Activated CD4-positive, alpha-beta memory T cell treated with anti-CD3 and anti-CD28 coated beads, Interleukin-2, amount 10 ng/mL, durations not matched to agents 7 days and 5 days (primary cell): ENCODE data around the gene GMPPB. TPM values are rescaled to one million over a fixed set of nuclear protein-coding genes. Genes with fewer than 3 reads are reported as not detected.

Experiments
- CTCF ChIA-PET: fragments of 350-600 bp; sonication (Branson Sonifier 250); formaldehyde crosslinking; loops from one replicate; lab custom pipeline; 2021; ENCODE audit warnings: antibody characterized with exemption, inconsistent platforms; lab: Charles Lee
- POLR2A ChIA-PET: fragments of 350-600 bp; sonication (Branson Sonifier 250); formaldehyde crosslinking; loops from one replicate; lab custom pipeline; 2021; ENCODE audit warnings: antibody characterized with exemption; lab: Charles Lee
- DNase-seq: peaks from one replicate; pipeline ENCODE4 v3.0.0-alpha.2; 2020
- H3K27ac Mint-ChIP-seq: one replicate; pipeline ENCODE4 v1.8.0; 2021; ENCODE audit warnings: mild to moderate bottlenecking, mixed read lengths
- H3K27me3 Mint-ChIP-seq: one replicate; pipeline ENCODE4 v1.8.0; 2021; ENCODE audit warnings: mixed read lengths
- H3K36me3 Mint-ChIP-seq: one replicate; pipeline ENCODE4 v1.8.0; 2021; ENCODE audit warnings: low read depth, mixed read lengths
- H3K4me1 Mint-ChIP-seq: one replicate; pipeline ENCODE4 v1.8.0; 2021; ENCODE audit warnings: mixed read lengths
- H3K4me3 Mint-ChIP-seq: one replicate; pipeline ENCODE4 v1.8.0; 2021; ENCODE audit warnings: mild to moderate bottlenecking, mixed read lengths
- H3K9me3 Mint-ChIP-seq: one replicate; pipeline ENCODE4 v1.8.0; 2021; ENCODE audit warnings: mixed read lengths
- total RNA-seq, 2 experiments: library from RNA; stranded (reverse); gene quantifications; one replicate each; pipeline ENCODE4 v1.2.3, GENCODE V29; 2021

Gene GMPPB
- total RNA-seq, 2 experiments from 2014 or later = 48.2 to 49.0 TPM

- H3K9me3 Mint-ChIP-seq = no peaks in the 10 kb centered on the region
- no peaks in the 10 kb centered on the region for H3K27me3 Mint-ChIP-seq
- ChIA-PET CTCF (no interaction called here), POLR2A (interaction anchor here (1.3 to 2.2 kb wide), 2 partner anchors 9 to 17 kb away, joined by 5 to 6 read pairs; no protein-coding TSS in a partner anchor)
- DNase-seq = no peak
- no peak overlapping the region for H3K4me3 Mint-ChIP-seq
- peaks cover 31% of the 10 kb centered on the region for H3K36me3 Mint-ChIP-seq
- peaks cover 43% of the 10 kb centered on the region for H3K4me1 Mint-ChIP-seq
- no peak overlapping the region for H3K27ac Mint-ChIP-seq
Observed at GRCh38 chr3:49717211-49717958, 6.4 kb downstream of the GMPPB start.

- no peaks in the 10 kb centered on the region for H3K9me3 Mint-ChIP-seq
- H3K27ac Mint-ChIP-seq = no peak overlapping the region
- ChIA-PET CTCF (no interaction called here), POLR2A (interaction anchor here (1.3 kb wide), 1 partner anchor 9 kb away, joined by 5 read pairs; no protein-coding TSS in a partner anchor)
- DNase-seq = no peak
- H3K4me1 Mint-ChIP-seq = peaks cover 43% of the 10 kb centered on the region
- no peak overlapping the region for H3K4me3 Mint-ChIP-seq
- H3K36me3 Mint-ChIP-seq = peaks cover 29% of the 10 kb centered on the region
- H3K27me3 Mint-ChIP-seq = no peaks in the 10 kb centered on the region
Observed at GRCh38 chr3:49716691-49717210, 7.0 kb downstream of the GMPPB start.

DNA sequence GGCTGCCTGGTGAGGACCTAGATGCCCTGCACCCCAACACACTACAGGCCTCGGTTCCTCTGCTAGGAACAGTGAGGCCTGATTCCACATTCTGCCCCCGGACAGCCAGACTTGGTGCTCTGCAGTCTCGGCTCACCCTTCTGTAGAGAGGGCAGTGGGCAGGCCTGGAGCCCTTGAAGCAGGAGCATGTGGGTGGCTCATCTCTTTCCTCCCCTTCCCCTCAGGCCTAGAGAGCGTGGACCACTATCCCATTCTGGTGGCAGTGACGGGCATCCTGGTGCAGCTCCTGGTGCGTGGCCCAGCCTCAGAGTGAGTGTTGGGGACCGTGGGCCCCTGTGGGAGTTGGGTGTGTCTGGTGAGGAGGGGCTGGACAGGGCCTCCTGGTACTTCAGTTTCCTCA lies 7.6 kb downstream of the GMPPB start:
- Mint-ChIP-seq H3K4me3 (no peak overlapping the region), H3K36me3 (peaks cover 25% of the 10 kb centered on the region), H3K4me1 (peaks cover 46% of the 10 kb centered on the region), H3K27ac (no peak overlapping the region), H3K27me3 (no peaks in the 10 kb centered on the region), H3K9me3 (no peaks in the 10 kb centered on the region)
- ChIA-PET CTCF (no interaction called here), POLR2A (no interaction called here)
- DNase-seq = no peak

DNA sequence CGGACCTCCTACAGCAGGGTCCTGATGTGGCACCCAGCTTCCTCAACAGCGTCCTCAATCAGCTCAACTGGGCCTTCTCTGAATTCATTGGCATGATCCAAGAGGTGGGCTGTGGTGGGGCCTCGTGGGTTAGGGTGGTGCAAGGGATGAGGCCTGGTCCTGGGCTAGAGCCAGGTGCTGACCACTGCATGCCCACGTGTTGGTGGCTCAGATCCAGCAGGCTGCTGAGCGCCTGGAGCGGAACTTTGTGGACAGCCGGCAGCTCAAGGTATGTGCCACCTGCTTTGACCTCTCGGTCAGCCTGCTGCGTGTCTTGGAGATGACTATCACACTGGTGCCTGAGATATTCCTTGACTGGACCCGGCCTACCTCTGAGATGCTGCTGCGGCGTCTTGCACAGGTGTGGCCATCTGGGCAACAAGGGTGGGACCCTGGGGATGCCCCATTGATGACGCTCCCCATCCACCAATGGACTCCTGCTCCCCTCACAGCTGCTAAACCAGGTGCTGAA lies 8.1 kb downstream of the GMPPB start:
- Mint-ChIP-seq H3K4me3 (no peak overlapping the region), H3K27me3 (no peaks in the 10 kb centered on the region), H3K9me3 (no peaks in the 10 kb centered on the region), H3K4me1 (peaks cover 42% of the 10 kb centered on the region), H3K27ac (no peak overlapping the region), H3K36me3 (peaks cover 20% of the 10 kb centered on the region)
- DNase-seq = no peak
- CTCF ChIA-PET = no interaction called here
- POLR2A ChIA-PET = no interaction called here

- peaks cover 37% of the 10 kb centered on the region for H3K4me1 Mint-ChIP-seq
- no peak overlapping the region for H3K4me3 Mint-ChIP-seq
- no peaks in the 10 kb centered on the region for H3K27me3 Mint-ChIP-seq
- peaks cover 13% of the 10 kb centered on the region for H3K36me3 Mint-ChIP-seq
- H3K9me3 Mint-ChIP-seq = no peaks in the 10 kb centered on the region
- H3K27ac Mint-ChIP-seq = no peak overlapping the region
- ChIA-PET POLR2A (no interaction called here), CTCF (no interaction called here)
- DNase-seq = no peak
Observed at GRCh38 chr3:49714728-49715550, 8.8 kb downstream of the GMPPB start.

DNA sequence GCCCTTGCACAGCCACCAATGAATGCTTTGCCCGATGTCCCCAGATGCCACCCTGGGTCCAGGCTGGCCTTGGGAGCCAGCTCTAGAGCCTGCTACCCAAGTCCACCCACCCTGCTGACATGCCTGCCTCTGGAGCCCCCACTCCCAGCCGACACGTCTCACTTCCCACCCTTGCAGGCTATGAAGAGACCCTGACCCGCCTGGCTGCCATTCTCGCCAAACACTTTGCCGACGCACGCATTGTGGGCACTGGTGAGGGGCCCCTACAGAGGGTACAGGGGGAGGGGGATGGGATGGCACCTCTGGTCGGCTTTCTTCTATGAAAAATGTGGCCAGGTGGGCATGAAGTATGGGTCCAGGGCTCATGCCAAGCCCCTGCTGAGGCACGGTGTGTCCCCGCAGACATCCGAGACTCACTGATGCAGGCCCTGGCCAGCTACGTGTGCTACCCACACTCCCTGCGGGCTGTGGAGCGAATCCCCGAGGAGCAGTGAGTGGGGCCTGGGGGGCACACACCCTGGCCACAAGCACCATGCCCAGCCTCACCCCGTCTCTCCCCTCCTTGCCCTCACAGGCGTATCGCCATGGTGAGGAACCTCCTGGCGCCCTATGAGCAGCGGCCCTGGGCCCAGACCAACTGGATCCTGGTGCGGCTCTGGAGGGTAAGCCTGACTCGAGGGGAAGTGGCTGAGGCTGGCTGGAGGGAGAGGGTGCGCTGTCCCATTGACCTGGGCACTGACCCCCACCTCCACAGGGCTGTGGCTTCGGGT lies 10.2 kb downstream of the GMPPB start:
- POLR2A ChIA-PET = interaction anchor here (0.6 to 1.5 kb wide), 3 partner anchors 10 to 443 kb away, joined by 3 to 7 read pairs (median 4); partner anchors contain the start of genes GMPPB and IP6K1
- DNase-seq = no peak
- H3K4me3 Mint-ChIP-seq = no peak overlapping the region
- no peaks in the 10 kb centered on the region for H3K9me3 Mint-ChIP-seq
- CTCF ChIA-PET = interaction anchor here (1.1 kb wide), 1 partner anchor 174 kb away, joined by 4 read pairs; no protein-coding TSS in a partner anchor
- no peaks in the 10 kb centered on the region for H3K27me3 Mint-ChIP-seq
- no peak overlapping the region for H3K27ac Mint-ChIP-seq
- peaks cover 23% of the 10 kb centered on the region for H3K4me1 Mint-ChIP-seq
- peaks cover 6% of the 10 kb centered on the region for H3K36me3 Mint-ChIP-seq

- no peaks in the 10 kb centered on the region for H3K27me3 Mint-ChIP-seq
- peaks cover 5% of the 10 kb centered on the region for H3K36me3 Mint-ChIP-seq
- no peaks in the 10 kb centered on the region for H3K9me3 Mint-ChIP-seq
- ChIA-PET POLR2A (interaction anchor here (0.6 to 1.7 kb wide), 6 partner anchors 8 to 442 kb away, joined by 3 to 7 read pairs (median 4); partner anchors contain the start of genes GMPPB and IP6K1), CTCF (interaction anchor here (0.5 to 1.1 kb wide), 3 partner anchors 21 to 173 kb away, joined by 3 to 5 read pairs (median 4); no protein-coding TSS in a partner anchor)
- H3K4me1 Mint-ChIP-seq = peaks cover 22% of the 10 kb centered on the region
- no peak for DNase-seq
- H3K27ac Mint-ChIP-seq = no peak overlapping the region
- no peak overlapping the region for H3K4me3 Mint-ChIP-seq
Observed at GRCh38 chr3:49712631-49713317, 11.0 kb downstream of the GMPPB start.

DNA sequence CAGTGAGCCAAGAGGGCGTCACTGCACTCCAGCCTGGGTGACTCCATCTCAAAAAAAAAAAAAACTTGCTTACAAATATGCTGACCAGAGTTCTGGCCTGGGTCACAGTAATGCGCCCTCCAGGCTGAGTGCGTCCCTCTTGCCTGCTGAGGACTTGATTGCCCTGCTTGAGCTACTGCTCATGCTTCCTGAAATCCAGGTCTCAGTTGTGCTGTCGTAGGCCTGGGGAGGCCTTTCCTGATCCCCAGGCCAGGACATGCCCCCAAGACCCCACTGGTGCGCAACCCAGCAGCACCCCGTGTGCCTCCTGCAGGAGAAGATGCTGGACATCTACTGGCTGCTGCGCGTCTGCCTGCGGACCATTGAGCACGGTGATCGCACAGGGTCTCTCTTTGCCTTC lies 11.6 kb downstream of the GMPPB start:
- Mint-ChIP-seq H3K4me1 (peaks cover 18% of the 10 kb centered on the region), H3K9me3 (no peaks in the 10 kb centered on the region)
- POLR2A ChIA-PET = interaction anchor here (1.1 to 1.7 kb wide), 4 partner anchors 9 to 74 kb away, joined by 4 to 6 read pairs (median 4); partner anchors contain the start of genes GMPPB and IP6K1

DNA sequence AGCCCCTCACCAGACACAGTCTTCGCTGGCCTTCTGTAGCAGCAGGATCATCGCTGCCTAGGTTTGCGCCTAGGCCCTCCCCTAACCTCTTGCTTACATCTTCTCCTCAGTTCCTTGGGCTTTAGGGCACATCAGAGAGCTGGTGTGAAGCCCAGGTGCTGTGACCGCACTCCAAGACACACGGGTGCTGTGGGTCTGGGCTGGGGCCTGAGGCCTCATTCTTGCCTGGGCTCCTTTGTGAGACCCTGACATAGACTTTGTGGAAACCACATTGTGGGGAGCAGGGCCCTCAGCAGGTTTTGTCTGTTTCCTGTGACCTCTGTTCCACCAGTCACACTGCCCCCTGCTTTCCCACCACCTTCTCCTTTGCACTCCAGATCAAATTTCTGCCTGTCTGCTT lies 12.3 kb downstream of the GMPPB start:
- Mint-ChIP-seq H3K27me3 (no peaks in the 10 kb centered on the region), H3K4me3 (no peak overlapping the region), H3K36me3 (peaks cover 3% of the 10 kb centered on the region), H3K4me1 (peaks cover 18% of the 10 kb centered on the region), H3K27ac (no peak overlapping the region), H3K9me3 (no peaks in the 10 kb centered on the region)
- POLR2A ChIA-PET = interaction anchor here (1.5 to 1.7 kb wide), 2 partner anchors 10 to 12 kb away, joined by 4 to 6 read pairs; partner anchors contain the start of gene GMPPB
- CTCF ChIA-PET = no interaction called here
- no peak for DNase-seq

More for the DNA sequence above, 11.6 kb downstream of the GMPPB start:
- CTCF ChIA-PET = interaction anchor here (0.5 to 1.1 kb wide), 2 partner anchors 40 to 172 kb away, joined by 4 to 5 read pairs; no protein-coding TSS in a partner anchor
- DNase-seq = no peak
- Mint-ChIP-seq H3K4me3 (no peak overlapping the region), H3K36me3 (peaks cover 3% of the 10 kb centered on the region), H3K27me3 (no peaks in the 10 kb centered on the region), H3K27ac (no peak overlapping the region)

DNA sequence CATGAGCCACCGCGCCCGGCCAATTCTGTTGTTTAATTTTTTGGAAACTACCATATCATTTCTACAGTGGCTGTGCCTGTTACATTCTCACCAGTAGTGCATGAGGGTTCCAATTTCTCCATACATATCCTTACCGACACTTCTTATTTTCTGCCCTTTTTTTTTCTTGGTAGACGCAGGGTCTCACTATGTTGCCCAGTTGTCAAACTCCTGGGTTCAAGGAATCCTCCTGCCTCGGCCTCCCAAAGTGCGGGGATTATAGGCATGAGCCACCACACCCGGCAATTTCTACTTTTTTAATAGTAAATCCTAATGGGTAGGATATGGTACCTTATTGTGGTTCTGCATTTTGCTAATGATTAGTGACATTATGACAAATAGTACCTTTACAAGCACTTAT lies 13.9 kb downstream of the GMPPB start:
- no peaks in the 10 kb centered on the region for H3K27me3 Mint-ChIP-seq
- POLR2A ChIA-PET = no interaction called here
- H3K4me1 Mint-ChIP-seq = peaks cover 18% of the 10 kb centered on the region
- peaks cover 3% of the 10 kb centered on the region for H3K36me3 Mint-ChIP-seq
- DNase-seq = no peak
- H3K4me3 Mint-ChIP-seq = no peak overlapping the region
- H3K27ac Mint-ChIP-seq = no peak overlapping the region
- CTCF ChIA-PET = no interaction called here
- H3K9me3 Mint-ChIP-seq = no peaks in the 10 kb centered on the region

DNA sequence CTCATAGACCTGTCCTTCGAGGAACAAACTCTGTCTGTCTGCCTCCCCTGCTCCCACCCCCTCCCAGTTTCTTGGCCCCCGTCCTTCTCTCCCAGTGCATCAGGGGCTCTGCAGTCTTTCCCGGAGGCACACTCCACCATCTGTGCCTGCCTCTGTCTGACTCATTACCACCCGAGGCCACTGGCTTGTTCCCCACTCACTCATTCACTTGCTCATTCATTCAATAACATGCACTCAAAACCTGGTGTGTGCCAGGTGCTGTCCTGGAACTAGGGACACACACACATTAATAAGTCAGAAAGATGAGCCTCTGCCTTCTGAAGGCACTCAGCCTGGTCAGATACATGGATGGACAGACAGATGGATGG lies 16.7 kb downstream of the GMPPB start:
- POLR2A ChIA-PET = interaction anchor here (1.4 kb wide), 1 partner anchor 10 kb away, joined by 5 read pairs; no protein-coding TSS in a partner anchor
- no peak for DNase-seq
- H3K4me1 Mint-ChIP-seq = peaks cover 8% of the 10 kb centered on the region
- CTCF ChIA-PET = no interaction called here
- H3K27ac Mint-ChIP-seq = no peak overlapping the region
- no peaks in the 10 kb centered on the region for H3K27me3 Mint-ChIP-seq
- no peaks in the 10 kb centered on the region for H3K9me3 Mint-ChIP-seq
- peaks cover 6% of the 10 kb centered on the region for H3K36me3 Mint-ChIP-seq
- no peak overlapping the region for H3K4me3 Mint-ChIP-seq
